Smooth muscle cell (in vitro differentiated cells): Measurements from ENCODE around the gene IRF1. TPM values are rescaled to one million over a fixed set of nuclear protein-coding genes. Genes with fewer than 3 reads are reported as not detected.

Experiments
- DNase-seq: peaks from one replicate; lab custom pipeline; 2025; ENCODE audit not compliant: unreplicated experiment; lab: John Stamatoyannopoulos, UW
- H2AFZ ChIP-seq: fragments of 200-600 bp; sonication (generic); 2 replicates; pipeline ENCODE4 v1.6.0; 2016; ENCODE audit warnings: antibody characterized with exemption, low read depth, mild to moderate bottlenecking
- H3F3A ChIP-seq: fragments of 200-600 bp; sonication (generic); 2 replicates; pipeline ENCODE4 v1.6.0; 2017; ENCODE audit warnings: antibody characterized with exemption, low read depth
- H3K27ac ChIP-seq: fragments of 200-600 bp; sonication (generic); 2 replicates; pipeline ENCODE4 v1.5.1; 2016; ENCODE audit warnings: low read depth, mild to moderate bottlenecking
- H3K27me3 ChIP-seq: fragments of 200-600 bp; sonication (generic); 2 replicates; pipeline ENCODE4 v1.6.1; 2016; ENCODE audit warnings: low read depth, mild to moderate bottlenecking
- H3K36me3 ChIP-seq: fragments of 200-600 bp; sonication (generic); 2 replicates; pipeline ENCODE4 v1.5.1; 2016; ENCODE audit warnings: low read depth
- H3K4me1 ChIP-seq: fragments of 200-600 bp; sonication (generic); 2 replicates; pipeline ENCODE4 v1.5.1; 2016; ENCODE audit warnings: low read depth
- H3K4me2 ChIP-seq: fragments of 200-600 bp; sonication (generic); 2 replicates; pipeline ENCODE4 v1.6.0; 2016; ENCODE audit warnings: mild to moderate bottlenecking
- H3K4me3 ChIP-seq: fragments of 200-600 bp; sonication (generic); 2 replicates; pipeline ENCODE4 v1.5.1; 2016; ENCODE audit warnings: mild to moderate bottlenecking
- H3K79me2 ChIP-seq: fragments of 200-600 bp; sonication (generic); 2 replicates; pipeline ENCODE4 v1.6.0; 2016; ENCODE audit warnings: low read depth, mild to moderate bottlenecking
- H3K9ac ChIP-seq: fragments of 200-600 bp; sonication (generic); 2 replicates; pipeline ENCODE4 v1.6.0; 2016; ENCODE audit warnings: low read depth
- H3K9me3 ChIP-seq: fragments of 200-600 bp; sonication (generic); replicated peaks from 2 replicates; pipeline ENCODE4 v1.5.1; 2016; ENCODE audit warnings: low read depth
- H4K20me1 ChIP-seq: fragments of 200-600 bp; sonication (generic); 2 replicates; pipeline ENCODE4 v1.6.0; 2016; ENCODE audit warnings: low read depth
- WGBS: methylation state at CpG from one replicate; pipeline ENCODE4 v1.1.7; 2016; ENCODE audit warnings: low lambda C conversion rate; 5-methylcytosine and 5-hydroxymethylcytosine counted together
- polyA plus RNA-seq: library from polyadenylated mRNA; unstranded; fragments of >200 nt; fragmentation: Nextera tagmentation; extraction: Ambion mirVana; gene quantifications from 2 replicates; pipeline ENCODE4 v1.2.1, GENCODE V29; 2016
- total RNA-seq: library from RNA; depleted of rRNA; stranded (reverse); fragments of >200 nt; gene quantifications from 2 replicates; pipeline ENCODE4 v1.2.3, GENCODE V29; 2014
- TF ChIP-seq, protein P1 (sequence below): fragments of 200-600 bp; sonication (generic); IDR thresholded peaks from 2 replicates; pipeline ENCODE4 v1.5.1; 2017; ENCODE audit warnings: borderline replicate concordance, mild to moderate bottlenecking, antibody characterized with exemption; ENCODE audit not compliant: insufficient read depth, poor library complexity, severe bottlenecking

The IRF1 gene
- total and polyA plus RNA-seq, 2 experiments from 2014 or later: 15.7 to 19.1 TPM

- no peak overlapping the region for H3K9ac ChIP-seq
- no peaks in the 10 kb centered on the region for H4K20me1 ChIP-seq
- no peaks in the 10 kb centered on the region for H3K4me1 ChIP-seq
- H2AFZ ChIP-seq: no peak overlapping the region
- no peak overlapping the region for H3K27ac ChIP-seq
- H3K36me3 ChIP-seq: no peaks in the 10 kb centered on the region
- H3K4me3 ChIP-seq: no peak overlapping the region
- TF ChIP-seq, protein P1, sequence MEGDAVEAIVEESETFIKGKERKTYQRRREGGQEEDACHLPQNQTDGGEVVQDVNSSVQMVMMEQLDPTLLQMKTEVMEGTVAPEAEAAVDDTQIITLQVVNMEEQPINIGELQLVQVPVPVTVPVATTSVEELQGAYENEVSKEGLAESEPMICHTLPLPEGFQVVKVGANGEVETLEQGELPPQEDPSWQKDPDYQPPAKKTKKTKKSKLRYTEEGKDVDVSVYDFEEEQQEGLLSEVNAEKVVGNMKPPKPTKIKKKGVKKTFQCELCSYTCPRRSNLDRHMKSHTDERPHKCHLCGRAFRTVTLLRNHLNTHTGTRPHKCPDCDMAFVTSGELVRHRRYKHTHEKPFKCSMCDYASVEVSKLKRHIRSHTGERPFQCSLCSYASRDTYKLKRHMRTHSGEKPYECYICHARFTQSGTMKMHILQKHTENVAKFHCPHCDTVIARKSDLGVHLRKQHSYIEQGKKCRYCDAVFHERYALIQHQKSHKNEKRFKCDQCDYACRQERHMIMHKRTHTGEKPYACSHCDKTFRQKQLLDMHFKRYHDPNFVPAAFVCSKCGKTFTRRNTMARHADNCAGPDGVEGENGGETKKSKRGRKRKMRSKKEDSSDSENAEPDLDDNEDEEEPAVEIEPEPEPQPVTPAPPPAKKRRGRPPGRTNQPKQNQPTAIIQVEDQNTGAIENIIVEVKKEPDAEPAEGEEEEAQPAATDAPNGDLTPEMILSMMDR: peak; percentile 89
- DNase-seq: no peak
- no peaks in the 10 kb centered on the region for H3K79me2 ChIP-seq
- peaks cover 22% of the 10 kb centered on the region for H3F3A ChIP-seq
- no peaks in the 10 kb centered on the region for H3K27me3 ChIP-seq
- 48% methylated on average over 6 of the region's 6 CpGs for WGBS
- H3K4me2 ChIP-seq: no peak overlapping the region
- no peaks in the 10 kb centered on the region for H3K9me3 ChIP-seq
Observed at GRCh38 chr5:132500931-132501628, 10.5 kb upstream of the IRF1 start.

DNA sequence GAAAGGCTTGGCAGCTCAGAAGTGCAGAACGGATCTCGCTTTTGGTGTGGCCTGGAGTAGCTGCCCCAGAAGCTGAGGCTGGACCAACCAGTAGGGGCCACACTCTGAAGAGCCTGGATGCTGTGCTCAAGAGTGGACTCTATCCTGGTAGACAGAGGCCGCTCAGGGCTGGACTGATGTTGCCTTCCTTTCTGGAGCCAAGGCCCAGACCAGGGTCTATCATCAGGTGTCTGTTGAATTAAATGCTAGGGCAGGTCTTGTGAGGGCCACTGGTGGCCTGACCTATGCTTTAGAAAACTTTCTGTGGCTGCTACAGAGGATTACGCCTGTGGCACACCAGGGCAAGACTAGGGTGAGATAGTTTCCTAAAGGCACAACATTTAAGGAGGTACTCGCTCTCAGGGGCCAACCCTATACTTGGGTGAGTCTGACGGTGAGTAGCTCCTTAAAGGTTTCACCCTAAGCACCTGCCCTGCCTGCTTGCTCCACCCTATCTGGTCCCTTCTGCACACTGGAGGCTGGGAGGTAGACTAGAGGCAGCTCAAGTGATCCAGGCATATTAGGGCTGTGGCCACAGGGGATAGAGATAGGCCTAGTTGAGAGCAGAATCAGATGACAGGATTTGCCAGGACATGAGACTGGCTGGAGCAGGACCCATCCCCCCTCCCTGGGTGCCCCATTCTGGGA is 9.8 kb upstream of the IRF1 start:
- Histone ChIP-seq H3K9ac (no peak overlapping the region), H3K4me1 (peaks cover 4% of the 10 kb centered on the region), H3K27me3 (no peaks in the 10 kb centered on the region), H3K4me3 (no peak overlapping the region), H2AFZ (no peak overlapping the region), H3K9me3 (no peaks in the 10 kb centered on the region), H3K4me2 (no peak overlapping the region), H3K36me3 (no peaks in the 10 kb centered on the region), H3F3A (peaks cover 22% of the 10 kb centered on the region), H4K20me1 (no peaks in the 10 kb centered on the region), H3K27ac (no peak overlapping the region), H3K79me2 (no peaks in the 10 kb centered on the region)
- no peak for DNase-seq
- TF ChIP-seq, protein P1: no peak
- WGBS: 88% methylated on average over 6 of the region's 6 CpGs

DNA sequence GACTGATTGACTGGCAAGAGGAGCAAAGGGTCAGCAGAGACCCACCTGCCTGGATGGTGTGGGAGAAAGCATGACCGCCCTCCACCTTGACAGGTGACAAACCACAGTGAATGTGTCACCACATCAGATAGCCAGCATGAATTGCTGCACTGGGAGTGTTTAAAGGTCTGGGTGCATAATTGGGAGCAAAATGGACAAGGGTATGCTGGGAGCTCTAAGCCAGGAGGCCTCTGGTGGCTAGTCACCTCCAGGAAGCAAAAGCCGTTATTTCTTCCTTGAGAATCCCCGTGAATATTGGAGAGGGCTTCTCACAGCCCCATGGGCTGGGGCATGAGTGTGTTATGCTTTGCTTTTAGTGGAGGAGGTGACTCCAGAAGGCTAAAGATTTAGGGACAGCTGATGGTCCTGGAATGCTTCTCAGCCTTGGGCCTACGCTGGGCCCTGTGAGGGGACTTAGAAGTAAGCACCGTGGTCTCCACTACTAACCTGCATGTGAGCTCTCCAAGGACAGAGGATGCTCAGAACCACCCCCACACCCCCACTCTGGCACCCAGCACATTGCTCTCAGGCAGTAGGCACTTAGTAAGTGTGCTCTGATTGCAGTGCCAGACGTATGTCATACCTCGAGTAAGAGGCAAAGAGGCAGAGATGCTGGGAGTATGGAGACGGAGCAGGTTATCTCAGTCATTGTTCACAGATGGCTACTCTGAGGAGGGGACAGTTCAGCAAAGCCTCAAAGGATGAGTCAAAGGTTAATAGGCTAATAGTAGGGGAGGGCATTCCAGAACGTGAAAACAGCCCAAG is 9.1 kb upstream of the IRF1 start:
- Histone ChIP-seq H3K4me1 (peaks cover 7% of the 10 kb centered on the region), H3K9ac (no peak overlapping the region), H3F3A (peaks cover 22% of the 10 kb centered on the region), H2AFZ (no peak overlapping the region), H3K9me3 (no peaks in the 10 kb centered on the region), H3K4me3 (no peak overlapping the region), H3K79me2 (no peaks in the 10 kb centered on the region), H4K20me1 (no peaks in the 10 kb centered on the region), H3K36me3 (no peaks in the 10 kb centered on the region), H3K4me2 (no peak overlapping the region), H3K27me3 (no peaks in the 10 kb centered on the region), H3K27ac (no peak overlapping the region)
- WGBS: 78% methylated on average over 9 of the region's 9 CpGs
- TF ChIP-seq, protein P1: no peak
- DNase-seq: no peak
